PFSK-1 (cell line): ENCODE data around the gene EHD2.
A peak's percentile ranks its signal among the peaks of the same experiment; 100 is the strongest.

Experiments used
- FOXP2 ChIP-seq: optimal IDR thresholded peaks from 2 replicates; pipeline ENCODE3; 2011; ENCODE audit warnings: borderline replicate concordance, control low read depth, inconsistent platforms; ENCODE audit not compliant: insufficient read depth; ENCODE audit errors: extremely low read length, extremely low read depth
- POLR2AphosphoS5 ChIP-seq: IDR thresholded peaks from 2 replicates; pipeline ENCODE4 v1.6.1; 2012; ENCODE audit warnings: low read depth, mild to moderate bottlenecking, control low read depth, low read length, moderate library complexity
- REST ChIP-seq, 2 experiments: IDR thresholded peaks; 2 replicates each; pipeline versions ENCODE4 v1.6.1 to v1.8.0; 2011 to 2012; ENCODE audit warnings: low read depth in 2 of 2, low read length in 2 of 2, control low read depth in 1 of 2, inconsistent platforms in 1 of 2, mild to moderate bottlenecking in 1 of 2, moderate library complexity in 1 of 2; ENCODE audit not compliant: insufficient read depth in 1 of 2
- SIN3A ChIP-seq: IDR thresholded peaks from 2 replicates; pipeline ENCODE4 v1.6.1; 2012; ENCODE audit warnings: mild to moderate bottlenecking, low read length, moderate library complexity, borderline replicate concordance; ENCODE audit not compliant: insufficient read depth
- TAF1 ChIP-seq: IDR thresholded peaks from 2 replicates; pipeline ENCODE4 v1.6.1; 2012; ENCODE audit warnings: low read length, control low read depth, borderline replicate concordance; ENCODE audit not compliant: insufficient read depth

Gene EHD2

GRCh38 chr19:47778049-47778953, 65.1 kb downstream of the EHD2 start, which contains the start of gene SELENOW:
SELENOW (plus strand) TSS chr19:47778703; CDS start chr19:47778786, 83 bp downstream.
- no peak for TF ChIP-seq REST (IDR thresholded peaks at IDR 0.05; ENCODE audit: insufficient read depth in 1 of 2, low read depth in 2 of 2, low read length in 2 of 2)
- peak; percentile 69 for TF ChIP-seq FOXP2
- TF ChIP-seq SIN3A: no peak
- TF ChIP-seq TAF1: peak; percentile 92
- TF ChIP-seq POLR2AphosphoS5: peak; percentile 92

- TF ChIP-seq FOXP2 (no peak), POLR2AphosphoS5 (no peak), TAF1 (no peak), REST (IDR thresholded peaks at IDR 0.05; ENCODE audit: insufficient read depth in 1 of 2, low read depth in 2 of 2, low read length in 2 of 2) (no peak), SIN3A (no peak)
Measured at GRCh38 chr19:47778954-47779351, 65.7 kb downstream of the EHD2 start.

- TF ChIP-seq TAF1 (no peak), POLR2AphosphoS5 (no peak), SIN3A (no peak), FOXP2 (no peak), REST (IDR thresholded peaks at IDR 0.05; ENCODE audit: insufficient read depth in 1 of 2, low read depth in 2 of 2, low read length in 2 of 2) (no peak)
Measured at GRCh38 chr19:47779524-47780214, 66.4 kb downstream of the EHD2 start.

DNA sequence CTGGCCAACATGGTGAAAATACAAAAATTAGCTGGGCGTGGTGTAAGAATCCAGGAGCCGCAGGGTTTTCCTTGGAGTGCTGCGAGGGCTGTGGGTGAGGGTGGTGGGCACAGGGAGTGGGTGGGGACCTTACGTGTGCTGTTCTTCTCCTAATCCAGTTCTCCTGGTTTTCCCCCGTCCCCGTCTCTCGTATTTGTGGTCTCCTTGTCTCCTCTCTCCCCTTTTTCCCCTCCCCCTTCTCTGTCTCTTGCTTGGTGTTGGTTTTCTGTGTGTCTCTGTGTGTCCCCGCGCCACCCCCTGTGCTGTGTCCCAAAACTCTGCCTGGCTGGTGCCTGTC, 67.0 kb downstream of the EHD2 start:
- TF ChIP-seq FOXP2 (no peak), POLR2AphosphoS5 (no peak)

DNA sequence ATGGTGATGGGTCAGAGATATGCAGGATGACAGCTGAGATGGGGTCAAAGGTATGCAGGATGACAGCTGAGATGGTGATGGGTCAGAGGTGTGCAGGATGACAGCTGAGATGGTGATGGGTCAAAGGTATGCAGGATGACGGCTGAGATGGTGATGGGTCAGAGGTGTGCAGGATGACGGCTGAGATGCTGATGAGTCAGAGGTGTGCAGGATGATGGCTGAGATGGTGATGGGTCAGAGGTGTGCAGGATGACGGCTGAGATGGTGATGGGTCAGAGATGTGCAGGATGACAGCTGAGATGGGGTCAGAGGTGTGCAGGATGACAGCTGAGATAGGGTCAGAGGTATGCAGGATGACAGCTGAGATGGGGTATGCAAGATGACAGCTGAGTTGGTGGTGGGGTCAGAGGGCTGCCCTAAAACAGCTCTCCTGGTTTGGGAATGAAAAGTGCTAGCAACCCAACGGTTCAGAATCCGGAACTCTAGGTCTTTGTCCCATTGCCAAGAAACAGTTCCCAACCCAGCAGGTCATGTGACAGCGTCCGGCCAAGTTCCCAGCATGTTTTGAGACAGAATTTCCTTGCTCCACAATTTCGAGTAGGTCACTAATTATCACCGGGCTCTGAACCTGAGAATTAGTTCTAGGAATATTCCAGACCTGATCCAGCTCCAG, 68.5 kb downstream of the EHD2 start:
- TF ChIP-seq SIN3A (no peak), REST (IDR thresholded peaks at IDR 0.05; ENCODE audit: insufficient read depth in 1 of 2, low read depth in 2 of 2, low read length in 2 of 2) (no peak), FOXP2 (no peak), POLR2AphosphoS5 (no peak), TAF1 (no peak)
